K562 (cell line): ENCODE measurements around the gene HSD11B2. TPM values are rescaled to one million over a fixed set of nuclear protein-coding genes. Genes with fewer than 3 reads are reported as not detected.

ENCODE experiments used
- ATAC-seq: fragments of 200-7000 bp; cut with Tn5 transposase; 3 replicates; pipeline ENCODE4 v1.9.1; 2020; ENCODE audit warnings: moderate library complexity
- BruUV-seq: library from RNA; stranded (reverse); fragments of 400-500 nt; replicated peaks from 2 replicates; lab custom pipeline; 2021; lab: Mats Ljungman, UMichigan
- CTCF ChIA-PET: fragments of 300-600 bp; formaldehyde crosslinking; extraction: SDS; loops from one replicate; lab custom pipeline; 2021; ENCODE audit warnings: low intra/inter-chr PET ratio; lab: Yijun Ruan, JAX
- POLR2A ChIA-PET: fragments of 300-600, 350-650 bp; sonication (Branson Sonifier 250); formaldehyde crosslinking; extraction: SDS; loops from one replicate; lab custom pipeline; 2021; ENCODE audit warnings: antibody characterized with exemption, inconsistent platforms; lab: Yijun Ruan, JAX
- DNase-seq, 4 experiments: peaks; one replicate each; pipeline versions ENCODE4 v3.0.0 to v3.0.0-alpha.2; 2011 to 2018; ENCODE audit warnings: low spot score in 3 of 4, mixed read lengths in 3 of 4; ENCODE audit errors: extremely low read depth in 1 of 4
- FAIRE-seq: peaks from 2 replicates; lab custom pipeline; 2011; peaks lifted over from hg19 to GRCh38; lab: Jason Lieb, UNC
- H2AFZ ChIP-seq: 2 replicates; pipeline ENCODE4 v1.6.0; 2011; ENCODE audit warnings: low read depth, low read length, control low read depth, inconsistent platforms
- H3K27ac ChIP-seq: fragments of 200-600 bp; 3 replicates; pipeline ENCODE4 v1.8.0; 2011; ENCODE audit warnings: low read depth, mild to moderate bottlenecking, control low read depth, inconsistent platforms, low read length, moderate library complexity, mixed read lengths; ENCODE audit errors: extremely low read depth
- H3K27me3 ChIP-seq, 2 experiments: fragments of 300-600 bp in 1 of 2; 2 replicates in 1 of 2; 3 replicates in 1 of 2; pipeline versions ENCODE4 v1.6.0 to v1.8.0; 2011; ENCODE audit warnings: inconsistent platforms in 2 of 2, low read length in 2 of 2, mild to moderate bottlenecking in 1 of 2, mixed read lengths in 1 of 2, moderate library complexity in 1 of 2; ENCODE audit not compliant: control insufficient read depth in 2 of 2, insufficient read depth in 2 of 2
- H3K36me3 ChIP-seq: fragments of 300-600 bp; 3 replicates; pipeline ENCODE4 v1.8.0; 2011; ENCODE audit warnings: mild to moderate bottlenecking, low read length, inconsistent platforms; ENCODE audit not compliant: control insufficient read depth, insufficient read depth
- H3K4me1 ChIP-seq, 2 experiments: fragments of 200-600 bp in 1 of 2; replicated peaks in 1 of 2; 2 replicates in 1 of 2; 3 replicates in 1 of 2; pipeline versions ENCODE4 v1.5.1 to v1.8.0; 2011; ENCODE audit warnings: inconsistent platforms in 2 of 2, low read length in 2 of 2, mild to moderate bottlenecking in 1 of 2, mixed read lengths in 1 of 2, moderate library complexity in 1 of 2; ENCODE audit not compliant: control insufficient read depth in 2 of 2, insufficient read depth in 2 of 2
- H3K4me2 ChIP-seq: 2 replicates; pipeline ENCODE4 v1.6.1; 2011; ENCODE audit warnings: low read length, control low read depth, inconsistent platforms, mixed read lengths; ENCODE audit not compliant: insufficient read depth
- H3K4me3 ChIP-seq: fragments of 200-600 bp; sonication (generic), shearing (Covaris generic); 2 replicates; pipeline ENCODE4 v1.5.1; 2016; ENCODE audit warnings: control low read depth, inconsistent platforms
- H3K79me2 ChIP-seq: fragments of 200-600 bp; 3 replicates; pipeline ENCODE4 v1.8.0; 2011; ENCODE audit warnings: low read length, inconsistent platforms; ENCODE audit not compliant: control insufficient read depth, insufficient read depth
- H3K9ac ChIP-seq, 2 experiments: 2 replicates each; pipeline versions ENCODE4 v1.6.0 to v1.6.1; 2011; ENCODE audit warnings: low read depth in 2 of 2, low read length in 2 of 2, control low read depth in 1 of 2, inconsistent platforms in 1 of 2, mild to moderate bottlenecking in 1 of 2, mixed read lengths in 1 of 2; ENCODE audit not compliant: insufficient read depth in 1 of 2
- H3K9me1 ChIP-seq: one replicate; pipeline ENCODE4 v1.6.0; 2011; ENCODE audit warnings: inconsistent platforms, mild to moderate bottlenecking, low read length, moderate library complexity; ENCODE audit not compliant: control insufficient read depth, insufficient read depth
- H3K9me3 ChIP-seq: replicated peaks from 2 replicates; pipeline ENCODE4 v1.5.1; 2011; ENCODE audit warnings: low read depth, low read length, inconsistent platforms; ENCODE audit not compliant: control insufficient read depth, insufficient read depth
- H4K20me1 ChIP-seq: replicated peaks from 2 replicates; pipeline ENCODE4 v1.6.1; 2011; ENCODE audit warnings: low read length, inconsistent platforms, mixed read lengths; ENCODE audit not compliant: control insufficient read depth, insufficient read depth
- ASH1L ChIP-seq: fragments of 450-650 bp; IDR thresholded peaks from 2 replicates; pipeline ENCODE4 v1.6.1; 2018; ENCODE audit warnings: borderline replicate concordance, mild to moderate bottlenecking, low read depth; ENCODE audit not compliant: partially characterized antibody
- DMBX1 ChIP-seq: fragments of 250-450 bp; sonication (Bioruptor Pico); IDR thresholded peaks from 2 replicates; pipeline ENCODE4 v1.8.0; 2022; ENCODE audit warnings: inconsistent platforms, mild to moderate bottlenecking, moderate library complexity, borderline replicate concordance
- GTF2B ChIP-seq: IDR thresholded peaks from 2 replicates; pipeline ENCODE4 v1.6.1; 2011; ENCODE audit not compliant: insufficient read length; ENCODE audit errors: extremely low read depth
- HNRNPL ChIP-seq: fragments of 200-400 bp; formaldehyde crosslinking; IDR thresholded peaks from 2 replicates; pipeline ENCODE4 v1.6.1; 2017; ENCODE audit warnings: low read depth, mild to moderate bottlenecking, low read length
- WGBS: fragments of 100-300 bp; shearing (Covaris generic); methylation state at CpG from one replicate; pipeline ENCODE4 v1.1.6; 2016; ENCODE audit warnings: low coverage, mixed read lengths; ENCODE audit not compliant: insufficient coverage; ENCODE audit errors: missing lambda C conversion rate; 5-methylcytosine and 5-hydroxymethylcytosine counted together
- in situ Hi-C: fragments of 300-500 bp; cut with MboI; formaldehyde crosslinking; loops from 4 replicates; pipeline ENCODE4 v1.15.0; 2018; ENCODE audit warnings: inconsistent platforms, mixed read lengths
- intact Hi-C: fragments of 100-400 bp; cut with micrococcal nuclease; formaldehyde crosslinking; loops from 2 replicates; pipeline ENCODE4 v1.14.2; 2022
- polyA plus RNA-seq, 8 experiments: library from polyadenylated mRNA; depleted of rRNA in 4 of 8; stranded (reverse) in 5 of 8; unstranded in 3 of 8; fragments of >200 nt; fragmentation: Nextera tagmentation in 2 of 8; fragmentation: Illumina TruSeq in 1 of 8; extraction: Ambion mirVana in 2 of 8; extraction: Trizol in 1 of 8; gene quantifications; 2 replicates each; pipeline versions ENCODE4 v1.2.1 to v1.2.3, GENCODE V29; 2011 to 2014; ENCODE audit warnings: inconsistent platforms in 1 of 8, missing spikeins in 1 of 8
- total RNA-seq, 7 experiments: library from RNA; depleted of rRNA in 6 of 7; stranded (reverse); fragments of >200 nt in 6 of 7; fragmentation: Illumina TruSeq in 2 of 7; extraction: Trizol in 2 of 7; gene quantifications; 2 replicates each; pipeline versions ENCODE4 v1.2.1 to v1.2.3, GENCODE V29; 2011 to 2021; ENCODE audit warnings: low replicate concordance in 1 of 7

Gene HSD11B2
- total and polyA plus RNA-seq, 9 of the 15 experiments (the other 6 are each of a cell fraction or from before 2014, with no cell fraction given), result 0.08 to 2.0 (median 0.79) TPM

DNA sequence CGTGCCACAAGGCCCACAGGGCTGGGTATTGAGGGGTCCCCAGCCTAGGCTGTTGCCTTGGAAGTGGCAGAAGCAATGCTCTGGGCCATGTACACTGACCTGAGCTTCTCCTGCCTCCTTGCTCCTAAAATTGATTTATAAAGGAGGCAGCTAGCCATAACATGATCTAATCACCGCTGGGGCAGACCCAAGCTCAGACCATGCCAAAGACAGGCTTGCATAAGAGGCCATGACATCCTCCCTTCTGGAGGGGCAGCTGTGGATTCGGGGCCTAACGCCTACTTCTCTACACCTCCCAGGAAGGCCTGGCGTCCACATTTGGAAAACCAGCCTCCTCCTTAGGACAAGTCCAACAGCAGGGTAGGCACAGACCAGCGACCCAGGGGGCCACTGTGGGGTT is 12.3 kb downstream of the HSD11B2 start:
- WGBS, result 72% methylated on average over 6 of the region's 6 CpGs
- POLR2A ChIA-PET, result interaction anchor here (0.7 to 1.3 kb wide), 3 partner anchors 9 to 269 kb away, joined by 3 read pairs; no protein-coding TSS in a partner anchor

More for the DNA sequence above, 12.3 kb downstream of the HSD11B2 start:
- TF ChIP-seq GTF2B (no peak), HNRNPL (no peak), ASH1L (no peak), DMBX1 (no peak)
- Histone ChIP-seq H3K27me3 (no peaks in the 10 kb centered on the region), H4K20me1 (peaks cover 18% of the 10 kb centered on the region), H2AFZ (no peak overlapping the region), H3K9me3 (no peaks in the 10 kb centered on the region), H3K4me1 (peaks cover 0 to 37% of the 10 kb centered on the region in 2 experiments; a peak in 2 of 5 replicates), H3K9me1 (no peaks in the 10 kb centered on the region), H3K36me3 (peaks cover 54% of the 10 kb centered on the region; the same call in 2 of the 3 replicates), H3K27ac (no peak overlapping the region), H3K4me3 (no peak overlapping the region), H3K4me2 (no peak overlapping the region), H3K79me2 (no peaks in the 10 kb centered on the region), H3K9ac (no peak overlapping the region)
- no peak for FAIRE-seq
- no peak for ATAC-seq
- no TSS peak for BruUV-seq
- intact Hi-C loops (no loop called here), in situ Hi-C loops (no loop called here)
- no peak for DNase-seq
- CTCF ChIA-PET, result no interaction called here
